ENCODE results near the gene SLCO3A1.

Gene SLCO3A1

GRCh38 chr15:91904942-91905341 is 51.4 kb downstream of the SLCO3A1 start:
- Histone ChIP-seq H3K79me1 (ENCODE audit: low read length) (no peaks in the 10 kb centered on the region), H4K91ac (ENCODE audit: low read depth, low read length) (no peak overlapping the region), H3K79me2 (ENCODE audit: control insufficient read depth, insufficient read depth, low read length, poor library complexity) (no peaks in the 10 kb centered on the region), H3K18ac (ENCODE audit: low read length) (no peak overlapping the region), H2AFZ (ENCODE audit: insufficient read depth, low read length, poor library complexity) (no peak overlapping the region), H3K4me1 (ENCODE audit: control insufficient read depth in 1 of 2, insufficient read depth in 2 of 2, low read length in 2 of 2) (no peaks in the 10 kb centered on the region), H2BK120ac (ENCODE audit: insufficient read depth, low read length, poor library complexity) (no peak overlapping the region), H3K9me3 (ENCODE audit: insufficient read depth, low read depth, low read length) (no peaks in the 10 kb centered on the region), H3K4me3 (ENCODE audit: low read depth, low read length) (no peak overlapping the region), H3K14ac (ENCODE audit: low read length) (no peak overlapping the region), H2BK5ac (ENCODE audit: low read depth, low read length, poor library complexity) (no peak overlapping the region), H3K4me2 (ENCODE audit: low read length) (no peak overlapping the region), H2AK5ac (ENCODE audit: low read length) (no peak overlapping the region), H3K27me3 (ENCODE audit: insufficient read depth, low read length) (no peaks in the 10 kb centered on the region), H3K36me3 (ENCODE audit: control insufficient read depth in 1 of 2, insufficient read depth in 2 of 2, low read length in 2 of 2) (no peaks in the 10 kb centered on the region), H3K27ac (ENCODE audit: low read depth, low read length) (no peak overlapping the region), H4K12ac (ENCODE audit: low read depth, low read length) (no peak overlapping the region), H3K9ac (ENCODE audit: low read length) (no peak overlapping the region), H3K23ac (ENCODE audit: low read length) (no peak overlapping the region), H3K4ac (ENCODE audit: low read depth, low read length) (no peak overlapping the region), H2BK12ac (ENCODE audit: low read length) (no peak overlapping the region), H4K8ac (ENCODE audit: low read depth, low read length) (no peak overlapping the region)
- no peak for DNase-seq
- no CpG with 5 or more reads among the region's 1 CpG for WGBS (ENCODE audit: extremely low coverage, insufficient coverage, insufficient read length)

- no peak for DNase-seq
- H4K12ac ChIP-seq (ENCODE audit: low read depth, low read length) = no peak overlapping the region
- no peak overlapping the region for H2BK120ac ChIP-seq (ENCODE audit: insufficient read depth, low read length, poor library complexity)
- H2AK5ac ChIP-seq (ENCODE audit: low read length) = no peak overlapping the region
- no peaks in the 10 kb centered on the region for H3K27me3 ChIP-seq (ENCODE audit: insufficient read depth, low read length)
- no peak overlapping the region for H2BK5ac ChIP-seq (ENCODE audit: low read depth, low read length, poor library complexity)
- H4K91ac ChIP-seq (ENCODE audit: low read depth, low read length) = no peak overlapping the region
- no peaks in the 10 kb centered on the region for H3K4me1 ChIP-seq (ENCODE audit: control insufficient read depth in 1 of 2, insufficient read depth in 2 of 2, low read length in 2 of 2)
- WGBS (ENCODE audit: extremely low coverage, insufficient coverage, insufficient read length) = no CpG with 5 or more reads among the region's 3 CpGs
- H3K4me2 ChIP-seq (ENCODE audit: low read length) = no peak overlapping the region
- no peak overlapping the region for H3K14ac ChIP-seq (ENCODE audit: low read length)
- no peaks in the 10 kb centered on the region for H3K9me3 ChIP-seq (ENCODE audit: insufficient read depth, low read depth, low read length)
- H4K8ac ChIP-seq (ENCODE audit: low read depth, low read length) = no peak overlapping the region
- no peaks in the 10 kb centered on the region for H3K79me2 ChIP-seq (ENCODE audit: control insufficient read depth, insufficient read depth, low read length, poor library complexity)
- no peak overlapping the region for H3K23ac ChIP-seq (ENCODE audit: low read length)
- no peaks in the 10 kb centered on the region for H3K79me1 ChIP-seq (ENCODE audit: low read length)
- H3K27ac ChIP-seq (ENCODE audit: low read depth, low read length) = no peak overlapping the region
- H3K18ac ChIP-seq (ENCODE audit: low read length) = no peak overlapping the region
- H3K4me3 ChIP-seq (ENCODE audit: low read depth, low read length) = no peak overlapping the region
- no peaks in the 10 kb centered on the region for H3K36me3 ChIP-seq (ENCODE audit: control insufficient read depth in 1 of 2, insufficient read depth in 2 of 2, low read length in 2 of 2)
- H3K9ac ChIP-seq (ENCODE audit: low read length) = no peak overlapping the region
- H2AFZ ChIP-seq (ENCODE audit: insufficient read depth, low read length, poor library complexity) = no peak overlapping the region
- H3K4ac ChIP-seq (ENCODE audit: low read depth, low read length) = no peak overlapping the region
- no peak overlapping the region for H2BK12ac ChIP-seq (ENCODE audit: low read length)
Observed at GRCh38 chr15:91908391-91908790, 54.9 kb downstream of the SLCO3A1 start.

GRCh38 chr15:91909111-91909510 is 55.6 kb downstream of the SLCO3A1 start:
- Histone ChIP-seq H3K23ac (ENCODE audit: low read length) (no peak overlapping the region), H3K79me2 (ENCODE audit: control insufficient read depth, insufficient read depth, low read length, poor library complexity) (no peaks in the 10 kb centered on the region), H3K14ac (ENCODE audit: low read length) (no peak overlapping the region), H2AK5ac (ENCODE audit: low read length) (no peak overlapping the region), H3K4me1 (ENCODE audit: control insufficient read depth in 1 of 2, insufficient read depth in 2 of 2, low read length in 2 of 2) (no peaks in the 10 kb centered on the region), H4K8ac (ENCODE audit: low read depth, low read length) (no peak overlapping the region), H3K36me3 (ENCODE audit: control insufficient read depth in 1 of 2, insufficient read depth in 2 of 2, low read length in 2 of 2) (no peaks in the 10 kb centered on the region), H3K4me3 (ENCODE audit: low read depth, low read length) (no peak overlapping the region), H3K4me2 (ENCODE audit: low read length) (no peak overlapping the region), H3K9me3 (ENCODE audit: insufficient read depth, low read depth, low read length) (no peaks in the 10 kb centered on the region), H3K18ac (ENCODE audit: low read length) (no peak overlapping the region), H2BK12ac (ENCODE audit: low read length) (no peak overlapping the region), H3K9ac (ENCODE audit: low read length) (no peak overlapping the region), H2AFZ (ENCODE audit: insufficient read depth, low read length, poor library complexity) (no peak overlapping the region), H3K27me3 (ENCODE audit: insufficient read depth, low read length) (no peaks in the 10 kb centered on the region), H2BK5ac (ENCODE audit: low read depth, low read length, poor library complexity) (no peak overlapping the region), H4K12ac (ENCODE audit: low read depth, low read length) (no peak overlapping the region), H3K27ac (ENCODE audit: low read depth, low read length) (no peak overlapping the region), H3K79me1 (ENCODE audit: low read length) (no peaks in the 10 kb centered on the region), H2BK120ac (ENCODE audit: insufficient read depth, low read length, poor library complexity) (no peak overlapping the region), H4K91ac (ENCODE audit: low read depth, low read length) (no peak overlapping the region), H3K4ac (ENCODE audit: low read depth, low read length) (no peak overlapping the region)
- DNase-seq = no peak
- WGBS (ENCODE audit: extremely low coverage, insufficient coverage, insufficient read length) = no CpG with 5 or more reads among the region's 2 CpGs

- H3K14ac ChIP-seq (ENCODE audit: low read length) = no peak overlapping the region
- H3K4me2 ChIP-seq (ENCODE audit: low read length) = no peak overlapping the region
- H3K4me1 ChIP-seq (ENCODE audit: control insufficient read depth in 1 of 2, insufficient read depth in 2 of 2, low read length in 2 of 2) = no peaks in the 10 kb centered on the region
- H3K79me2 ChIP-seq (ENCODE audit: control insufficient read depth, insufficient read depth, low read length, poor library complexity) = no peaks in the 10 kb centered on the region
- no peak overlapping the region for H2BK5ac ChIP-seq (ENCODE audit: low read depth, low read length, poor library complexity)
- no peak overlapping the region for H3K23ac ChIP-seq (ENCODE audit: low read length)
- H2BK120ac ChIP-seq (ENCODE audit: insufficient read depth, low read length, poor library complexity) = no peak overlapping the region
- H3K4me3 ChIP-seq (ENCODE audit: low read depth, low read length) = no peak overlapping the region
- H3K18ac ChIP-seq (ENCODE audit: low read length) = no peak overlapping the region
- no peak overlapping the region for H3K4ac ChIP-seq (ENCODE audit: low read depth, low read length)
- H4K12ac ChIP-seq (ENCODE audit: low read depth, low read length) = no peak overlapping the region
- no peak for DNase-seq
- no CpG with 5 or more reads among the region's 7 CpGs for WGBS (ENCODE audit: extremely low coverage, insufficient coverage, insufficient read length)
- no peaks in the 10 kb centered on the region for H3K36me3 ChIP-seq (ENCODE audit: control insufficient read depth in 1 of 2, insufficient read depth in 2 of 2, low read length in 2 of 2)
- H3K79me1 ChIP-seq (ENCODE audit: low read length) = no peaks in the 10 kb centered on the region
- H3K27me3 ChIP-seq (ENCODE audit: insufficient read depth, low read length) = no peaks in the 10 kb centered on the region
- no peaks in the 10 kb centered on the region for H3K9me3 ChIP-seq (ENCODE audit: insufficient read depth, low read depth, low read length)
- no peak overlapping the region for H3K27ac ChIP-seq (ENCODE audit: low read depth, low read length)
- no peak overlapping the region for H2AK5ac ChIP-seq (ENCODE audit: low read length)
- no peak overlapping the region for H4K91ac ChIP-seq (ENCODE audit: low read depth, low read length)
- H2BK12ac ChIP-seq (ENCODE audit: low read length) = no peak overlapping the region
- H3K9ac ChIP-seq (ENCODE audit: low read length) = no peak overlapping the region
- H4K8ac ChIP-seq (ENCODE audit: low read depth, low read length) = no peak overlapping the region
- no peak overlapping the region for H2AFZ ChIP-seq (ENCODE audit: insufficient read depth, low read length, poor library complexity)
Observed at GRCh38 chr15:91909574-91909973, 56.1 kb downstream of the SLCO3A1 start.
